Activated B cell treated with CpG ODN at 0.5 μM for 24 hours (primary cell): Measurements from ENCODE around the gene RPS6KB1. TPM values are rescaled to one million over a fixed set of nuclear protein-coding genes. Genes with fewer than 3 reads are reported as not detected.

ENCODE experiments used
- ATAC-seq: fragments of 200-7000 bp; cut with Tn5 transposase; one replicate; pipeline ENCODE4 v1.10.0; 2021; ENCODE audit warnings: low read depth, mild to moderate bottlenecking, moderate library complexity
- CTCF ChIA-PET: fragments of 350-600 bp; sonication (Branson Sonifier 250); formaldehyde crosslinking; loops from one replicate; lab custom pipeline; 2021; ENCODE audit warnings: antibody characterized with exemption; lab: Charles Lee
- POLR2A ChIA-PET: fragments of 350-600 bp; sonication (Branson Sonifier 250); formaldehyde crosslinking; loops from one replicate; lab custom pipeline; 2021; ENCODE audit warnings: antibody characterized with exemption; lab: Charles Lee
- DNase-seq: peaks from one replicate; pipeline ENCODE4 v3.0.0; 2022
- H3K27ac Mint-ChIP-seq: one replicate; pipeline ENCODE4 v1.8.0; 2020; ENCODE audit warnings: mixed read lengths
- H3K27me3 Mint-ChIP-seq: one replicate; pipeline ENCODE4 v1.8.0; 2021; ENCODE audit warnings: mixed read lengths
- H3K36me3 Mint-ChIP-seq: one replicate; pipeline ENCODE4 v1.8.0; 2021; ENCODE audit warnings: low read depth, mixed read lengths
- H3K4me1 Mint-ChIP-seq: one replicate; pipeline ENCODE4 v1.8.0; 2021; ENCODE audit warnings: mixed read lengths
- H3K4me3 Mint-ChIP-seq: one replicate; pipeline ENCODE4 v1.8.0; 2020; ENCODE audit warnings: mild to moderate bottlenecking, mixed read lengths
- H3K9me3 Mint-ChIP-seq: one replicate; pipeline ENCODE4 v1.8.0; 2020; ENCODE audit warnings: mixed read lengths
- CTCF ChIP-seq: fragments of 200-600 bp; IDR thresholded peaks from one replicate; pipeline ENCODE4 v1.8.0; 2022; ENCODE audit warnings: antibody characterized with exemption, mild to moderate bottlenecking
- intact Hi-C: fragments of 100-400 bp; cut with micrococcal nuclease; formaldehyde crosslinking; loops from one replicate; pipeline ENCODE4 v1.15.1; 2024
- total RNA-seq: library from RNA; stranded (reverse); gene quantifications from 2 replicates; pipeline ENCODE4 v1.2.3, GENCODE V29; 2022

The RPS6KB1 gene
- total RNA-seq, 1 donor from 2014 or later, result 63.0 TPM

- CTCF ChIA-PET, result interaction anchor here (1.1 to 1.5 kb wide), 3 partner anchors 20 to 141 kb away, joined by 3 to 5 read pairs (median 4); no protein-coding TSS in a partner anchor
- Mint-ChIP-seq H3K36me3 (peaks cover 25% of the 10 kb centered on the region), H3K4me1 (peaks cover 44% of the 10 kb centered on the region), H3K27ac (peak overlapping the region; percentile 98), H3K4me3 (peak overlapping the region; percentile 99), H3K27me3 (no peaks in the 10 kb centered on the region), H3K9me3 (no peaks in the 10 kb centered on the region)
- POLR2A ChIA-PET, result interaction anchor here (0.6 to 2.6 kb wide), 15 partner anchors 34 to 1262 kb away, joined by 3 to 13 read pairs (median 5); partner anchors contain the start of genes CLTC, PTRH2, RNFT1 and VMP1
- TF ChIP-seq CTCF, result no peak
- intact Hi-C loops, result loop anchor here (1.0 to 5.0 kb wide), 7 partner anchors 57 to 1375 kb away; partner anchors contain the start of genes CLTC, PPM1D, PTRH2 and RNFT1
- DNase-seq (no peak), ATAC-seq (peak; percentile 3)
Measured at GRCh38 chr17:59893676-59894100, 767 bp downstream of the RPS6KB1 start.

GRCh38 chr17:59897090-59897489 is 4.2 kb downstream of the RPS6KB1 start:
- H3K36me3 Mint-ChIP-seq, result peaks cover 22% of the 10 kb centered on the region
- no peak overlapping the region for H3K27ac Mint-ChIP-seq
- no peaks in the 10 kb centered on the region for H3K9me3 Mint-ChIP-seq
- H3K4me1 Mint-ChIP-seq, result peaks cover 36% of the 10 kb centered on the region
- ChIA-PET POLR2A (no interaction called here), CTCF (no interaction called here)
- no peak for ATAC-seq
- H3K4me3 Mint-ChIP-seq, result no peak overlapping the region
- no peaks in the 10 kb centered on the region for H3K27me3 Mint-ChIP-seq
- intact Hi-C loops, result no loop called here
- no peak for TF ChIP-seq CTCF
- DNase-seq, result no peak

GRCh38 chr17:59899099-59899498 is 6.2 kb downstream of the RPS6KB1 start:
- ChIA-PET POLR2A (interaction anchor here (1.1 kb wide), 1 partner anchor 113 kb away, joined by 3 read pairs; no protein-coding TSS in a partner anchor), CTCF (interaction anchor here (1.3 to 1.4 kb wide), 2 partner anchors 147 to 154 kb away, joined by 3 to 4 read pairs; no protein-coding TSS in a partner anchor)
- ATAC-seq, result peak; percentile 92
- no peak for TF ChIP-seq CTCF
- Mint-ChIP-seq H3K36me3 (peaks cover 9% of the 10 kb centered on the region), H3K27me3 (no peaks in the 10 kb centered on the region), H3K4me3 (no peak overlapping the region), H3K9me3 (no peaks in the 10 kb centered on the region), H3K27ac (no peak overlapping the region), H3K4me1 (peaks cover 27% of the 10 kb centered on the region)
- no peak for DNase-seq
- intact Hi-C loops, result loop anchor here (2.0 kb wide), 1 partner anchor 152 kb away; no protein-coding TSS in a partner anchor

- H3K4me3 Mint-ChIP-seq, result no peak overlapping the region
- intact Hi-C loops, result no loop called here
- no peak for DNase-seq
- H3K9me3 Mint-ChIP-seq, result no peaks in the 10 kb centered on the region
- ChIA-PET CTCF (no interaction called here), POLR2A (no interaction called here)
- ATAC-seq, result no peak
- H3K27me3 Mint-ChIP-seq, result no peaks in the 10 kb centered on the region
- H3K36me3 Mint-ChIP-seq, result peaks cover 13% of the 10 kb centered on the region
- no peak overlapping the region for H3K27ac Mint-ChIP-seq
- H3K4me1 Mint-ChIP-seq, result peaks cover 25% of the 10 kb centered on the region
- no peak for TF ChIP-seq CTCF
Measured at GRCh38 chr17:59901604-59902003, 8.7 kb downstream of the RPS6KB1 start.

- ATAC-seq, result no peak
- intact Hi-C loops, result no loop called here
- no peak overlapping the region for H3K4me3 Mint-ChIP-seq
- H3K4me1 Mint-ChIP-seq, result peaks cover 22% of the 10 kb centered on the region
- ChIA-PET CTCF (interaction anchor here (0.7 kb wide), 1 partner anchor 17 kb away, joined by 3 read pairs; no protein-coding TSS in a partner anchor), POLR2A (no interaction called here)
- TF ChIP-seq CTCF, result no peak
- no peak for DNase-seq
- H3K27ac Mint-ChIP-seq, result no peak overlapping the region
- H3K9me3 Mint-ChIP-seq, result no peaks in the 10 kb centered on the region
- H3K36me3 Mint-ChIP-seq, result peaks cover 17% of the 10 kb centered on the region
- no peaks in the 10 kb centered on the region for H3K27me3 Mint-ChIP-seq
Measured at GRCh38 chr17:59903455-59903854, 10.5 kb downstream of the RPS6KB1 start.
